Right lobe of liver (tissue), 4 donors: ENCODE data around the gene MOB3A.

Source experiments
- CTCF ChIP-seq, 4 donors: fragments of 200-600 bp in 3 of 4; fragments of 450-650 bp in 1 of 4; IDR thresholded peaks; one replicate each; pipeline versions ENCODE4 v1.5.1 to v1.8.0; 2016 to 2022; ENCODE audit warnings: antibody characterized with exemption in 4 of 4, mild to moderate bottlenecking in 2 of 4
- POLR2A ChIP-seq: fragments of 450-650 bp; IDR thresholded peaks from one replicate; pipeline ENCODE4 v1.6.1; 2017; ENCODE audit warnings: antibody characterized with exemption, mild to moderate bottlenecking
- donor health status: DM: no; HTN: no; CAD: no.
- donor health status: DM: no; HTN: no; CAD: no.
- donor health status: DM: no; HTN: yes; CAD: no.

DNA sequence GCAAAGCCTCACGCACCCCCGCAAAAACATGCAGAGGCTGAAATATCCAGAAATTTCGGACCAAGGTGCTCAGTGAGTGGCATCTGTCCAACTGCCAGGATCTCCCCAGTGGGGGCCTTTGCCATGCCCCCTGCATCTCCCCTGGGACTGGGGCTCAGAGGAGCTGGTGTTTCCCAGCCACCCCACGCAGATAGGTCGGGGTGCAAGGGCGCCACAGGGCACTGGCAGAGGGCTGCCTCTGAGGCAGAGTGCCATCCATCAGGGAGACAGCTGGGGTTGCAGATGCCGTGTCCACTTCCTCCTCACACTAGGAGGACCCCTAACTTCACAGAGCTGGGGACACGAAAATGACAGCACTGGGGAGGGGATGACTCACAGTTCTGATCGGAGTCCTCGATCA lies 26.9 kb upstream of the MOB3A start:
- no peak for TF ChIP-seq CTCF (IDR thresholded peaks at IDR 0.05)
- no peak for TF ChIP-seq POLR2A
